Skin epidermis (tissue), 12 donors: ENCODE data around the gene SORT1.
"Not testable (repeated sequence)": the region's sequence is repeated elsewhere in the genome, so short reads cannot be mapped to it uniquely, and the experiment has no call there.

Experiments used
- H3K27ac ChIP-seq, 21 experiments: fragments of 200-600 bp; sonication (generic) in 11 of 21; one replicate each; pipeline ENCODE4 v1.5.0; 2020; ENCODE audit warnings: mild to moderate bottlenecking in 3 of 21, inconsistent platforms in 2 of 21, moderate library complexity in 2 of 21
- H3K4me3 ChIP-seq, 7 experiments: fragments of 200-600 bp; sonication (generic) in 2 of 7; one replicate each; pipeline ENCODE4 v1.5.0; 2020; ENCODE audit warnings: inconsistent platforms in 2 of 7, mild to moderate bottlenecking in 2 of 7, moderate library complexity in 1 of 7

The SORT1 gene

DNA sequence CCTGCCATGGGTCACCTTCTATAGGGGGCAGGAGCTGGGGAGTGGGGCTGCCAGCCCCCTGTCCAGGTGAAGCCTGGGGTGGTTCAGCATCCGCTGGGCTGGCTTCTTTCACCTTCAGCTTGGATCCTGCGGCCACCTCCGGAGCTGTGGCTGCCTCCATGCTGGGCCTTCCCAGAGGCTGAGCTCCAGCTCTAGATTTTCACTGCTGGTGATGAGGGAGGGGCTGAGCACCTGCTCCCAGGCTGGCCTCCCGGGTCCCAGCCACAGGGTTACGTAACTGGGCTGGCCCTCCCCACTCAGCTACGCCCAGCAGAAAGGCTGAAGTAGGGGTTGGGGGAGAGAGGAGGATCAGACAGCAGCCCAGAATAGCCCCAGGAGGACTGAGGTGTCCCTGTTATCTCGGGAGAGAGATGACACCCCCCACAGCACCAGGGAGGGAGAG is 90.9 kb downstream of the SORT1 start, which contains the start of gene MYBPHL:
Gene MYBPHL (minus strand): TSS at position 180 of the 442 bp plus-strand sequence. CDS start 20 bp downstream, at position 160.
- H3K4me3 ChIP-seq, result no peak within 1 kb of the TSS
- no peak within 1 kb of the TSS for H3K27ac ChIP-seq

DNA sequence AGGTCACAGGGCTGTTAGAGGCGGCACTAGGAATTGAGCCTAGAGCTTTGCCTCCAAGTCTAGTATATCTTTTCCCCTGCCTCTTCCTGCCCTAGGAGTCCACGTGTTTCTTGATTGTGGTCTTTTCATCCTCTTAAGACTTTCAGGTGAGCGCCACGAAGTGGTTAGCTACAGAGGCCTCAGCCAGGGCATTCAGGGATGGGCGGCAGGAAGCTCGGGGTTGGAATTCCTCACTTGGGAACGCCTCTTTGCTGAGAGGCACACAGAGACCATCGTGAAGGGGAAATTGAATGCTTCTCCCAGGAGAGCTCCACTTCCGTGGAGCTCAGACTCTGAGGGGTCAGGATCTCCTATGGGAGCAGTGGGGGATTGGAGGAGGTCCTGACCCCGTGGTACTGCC is 91.7 kb downstream of the SORT1 start:
- not testable (repeated sequence) for H3K4me3 ChIP-seq, H3K27ac ChIP-seq

DNA sequence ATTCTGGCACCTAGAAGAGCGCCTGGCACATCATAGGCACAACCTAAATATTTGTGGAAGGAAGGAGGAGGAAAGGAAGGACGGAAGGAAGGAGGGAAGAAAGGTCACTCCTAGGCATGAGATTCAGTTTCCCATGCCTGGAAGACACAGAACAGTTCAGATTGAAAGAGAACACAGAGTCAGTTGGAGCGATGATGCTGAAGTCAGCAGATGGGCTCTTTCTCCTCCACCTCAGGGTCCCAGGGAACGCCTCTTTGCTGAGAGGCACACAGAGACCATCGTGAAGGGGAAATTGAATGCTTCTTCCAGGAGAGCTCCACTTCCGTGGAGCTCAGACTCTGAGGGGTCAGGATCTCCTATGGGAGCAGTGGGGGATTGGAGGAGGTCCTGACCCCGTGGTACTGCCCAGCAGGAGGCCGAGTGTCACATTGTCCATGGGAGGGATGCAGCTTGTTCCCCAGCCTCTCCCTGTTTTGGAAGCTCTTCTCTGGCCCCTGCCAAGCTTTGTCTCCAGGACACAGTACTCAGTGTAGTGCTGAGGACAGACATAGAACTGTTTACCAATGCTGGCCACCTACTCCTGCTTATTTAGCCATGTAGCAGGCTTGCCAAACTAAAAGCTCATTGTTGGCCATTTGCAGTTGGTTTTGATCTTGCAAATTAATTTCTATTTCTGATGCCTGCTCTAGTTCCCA is 93.3 kb downstream of the SORT1 start:
- no peak overlapping the region for H3K27ac ChIP-seq

DNA sequence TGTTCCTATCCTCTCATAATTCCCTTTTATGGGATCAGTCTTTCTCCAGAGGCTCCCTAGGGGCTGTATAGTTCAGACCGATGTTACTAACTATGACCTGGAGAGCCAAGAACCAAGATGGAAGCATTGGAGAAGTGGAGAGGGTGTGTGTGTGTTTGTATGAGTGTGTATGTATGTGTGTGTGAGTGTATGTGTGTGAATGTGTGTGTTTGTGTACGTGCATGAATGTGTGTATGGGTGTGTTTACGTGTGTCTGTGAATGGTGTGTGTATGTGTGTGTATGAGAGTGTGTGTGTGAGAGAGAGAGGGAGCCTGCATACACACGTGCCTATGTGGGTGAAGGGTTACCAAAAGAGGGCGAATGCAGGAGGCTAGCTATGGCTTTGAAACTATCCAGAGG is 95.8 kb downstream of the SORT1 start:
- no peak overlapping the region for H3K27ac ChIP-seq
- H3K4me3 ChIP-seq, result no peak overlapping the region

More for the DNA sequence above, 93.3 kb downstream of the SORT1 start:
- H3K4me3 ChIP-seq, result no peak overlapping the region

DNA sequence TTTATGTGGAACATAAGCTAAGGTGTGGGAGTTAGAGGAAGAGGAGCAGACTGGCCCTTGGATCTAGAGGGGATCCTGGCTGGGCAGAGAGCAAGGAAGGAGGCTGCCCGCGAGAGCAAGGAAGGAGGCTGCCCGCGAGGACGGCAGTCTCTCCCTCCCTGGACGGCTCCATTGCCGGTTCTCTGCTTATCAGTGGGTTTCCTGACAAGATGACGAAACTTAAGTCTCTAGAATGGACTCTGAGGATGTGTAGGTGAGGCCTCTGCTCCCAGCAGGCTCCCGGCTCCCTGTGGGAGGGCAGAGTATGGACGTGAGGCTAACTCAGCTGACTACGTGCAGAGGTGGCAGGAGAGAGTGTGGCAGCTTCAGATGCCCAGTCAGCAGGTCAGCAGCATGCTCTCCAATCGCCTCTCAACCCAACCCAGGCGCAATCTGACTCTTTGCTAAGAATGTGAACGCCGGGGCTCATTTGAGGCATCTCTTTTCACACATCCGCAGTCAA is 97.0 kb downstream of the SORT1 start:
- H3K27ac ChIP-seq, result no peak overlapping the region
- H3K4me3 ChIP-seq, result no peak overlapping the region

DNA sequence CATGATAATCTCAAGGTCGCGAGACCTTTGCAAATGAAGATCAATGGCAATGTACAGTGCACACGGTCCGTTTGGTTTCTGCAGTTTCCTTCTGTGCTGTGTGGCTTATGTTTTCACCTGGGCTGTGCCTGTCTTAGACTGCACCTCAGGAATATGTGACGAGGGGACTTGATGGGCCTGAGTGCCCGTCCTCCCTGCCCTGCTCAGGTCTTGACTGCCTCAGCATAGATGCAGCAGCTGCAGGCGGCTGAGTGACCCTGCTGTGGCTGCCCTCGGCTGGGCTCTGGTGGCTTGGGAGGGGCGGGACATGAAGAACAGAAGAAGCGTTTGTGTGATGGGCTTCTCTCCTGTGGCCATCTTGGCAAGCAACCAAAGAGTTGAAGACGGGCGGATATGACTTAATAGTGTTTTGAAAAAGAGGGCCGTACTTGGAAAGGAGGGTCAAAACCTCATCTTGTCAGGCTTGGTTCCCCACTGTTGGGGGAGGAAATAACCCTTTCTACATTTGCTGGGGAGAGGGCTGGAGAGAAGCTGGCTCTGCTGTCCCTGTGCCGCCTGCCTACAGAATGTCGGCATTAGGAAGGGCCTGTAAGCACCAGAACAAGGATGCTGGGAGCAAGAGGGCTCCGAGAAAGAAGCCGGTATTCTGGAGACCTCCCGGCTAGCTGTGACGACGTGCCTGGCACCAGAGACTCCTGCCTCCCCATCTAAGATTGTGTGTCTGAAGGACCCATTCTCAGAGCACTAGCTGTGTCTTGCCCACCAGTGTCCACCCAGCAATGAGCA is 98.0 kb downstream of the SORT1 start:
- no peak overlapping the region for H3K4me3 ChIP-seq
- H3K27ac ChIP-seq, result peak overlapping the region in 4 of 21 experiments; percentile 25 to 36 (median 28)

DNA sequence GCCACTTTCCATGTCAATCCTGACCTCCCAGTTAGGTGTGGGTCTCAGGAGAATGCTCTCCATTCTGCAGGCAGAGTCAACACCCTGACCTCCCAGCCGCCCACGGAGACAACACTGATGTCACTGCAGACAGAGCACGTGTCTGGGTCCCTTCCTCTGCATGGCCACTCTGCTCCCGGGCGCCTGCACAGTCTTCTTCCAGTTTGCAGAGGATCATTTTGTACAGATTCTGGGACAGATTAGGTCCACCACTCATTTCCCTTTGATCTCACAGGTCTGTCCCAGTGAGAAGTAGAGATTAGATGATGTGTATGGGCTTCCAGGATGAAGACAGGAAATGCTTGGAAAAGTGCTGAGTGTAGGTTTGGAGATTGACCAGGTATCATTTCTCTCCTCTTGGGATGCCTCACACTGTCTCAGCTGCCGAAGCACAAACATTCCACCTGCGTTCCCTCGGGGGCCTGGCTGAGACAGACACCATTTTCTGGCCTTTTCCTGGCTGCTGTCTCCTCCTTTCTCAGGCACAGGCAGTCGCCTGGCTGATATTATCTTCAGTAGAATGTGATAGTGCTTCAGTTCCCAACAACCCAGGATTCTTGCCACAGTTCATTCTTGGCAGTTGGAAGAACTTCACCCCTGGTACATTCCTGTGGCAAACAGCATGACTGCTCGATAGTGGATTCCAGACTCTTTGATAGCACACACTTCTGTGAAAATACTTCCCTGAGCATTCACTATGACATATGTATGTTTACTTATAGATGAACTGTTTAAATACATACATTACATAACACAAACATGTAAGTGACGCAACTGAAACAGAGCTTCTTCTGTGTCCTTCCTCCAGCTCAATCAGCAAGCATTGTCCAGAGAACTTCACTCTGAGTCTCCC is 98.8 kb downstream of the SORT1 start:
- no peak overlapping the region for H3K4me3 ChIP-seq
- H3K27ac ChIP-seq, result peak overlapping the region in 5 of 21 experiments; percentile 9 to 36 (median 25)

DNA sequence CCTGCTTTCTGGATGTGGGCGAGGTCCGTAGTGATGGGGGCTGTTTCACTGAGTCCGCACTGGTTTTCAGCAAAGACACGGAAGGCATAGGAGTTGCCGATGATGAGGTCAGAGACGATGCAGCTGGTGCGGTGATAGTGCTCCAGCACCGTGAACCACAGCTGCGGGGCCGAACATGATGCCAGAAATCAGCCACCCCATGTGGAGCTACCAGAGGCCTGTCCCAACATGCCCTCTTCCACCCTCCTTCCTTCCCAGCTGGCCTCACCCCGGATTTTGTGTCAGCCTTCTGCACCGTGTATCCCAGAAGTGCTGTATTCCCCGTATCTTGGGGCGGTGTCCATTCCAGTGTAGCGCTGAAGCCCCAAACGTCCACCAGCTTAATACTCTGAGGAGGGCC is 100.9 kb downstream of the SORT1 start:
- no peak overlapping the region for H3K4me3 ChIP-seq
- H3K27ac ChIP-seq, result no peak overlapping the region

DNA sequence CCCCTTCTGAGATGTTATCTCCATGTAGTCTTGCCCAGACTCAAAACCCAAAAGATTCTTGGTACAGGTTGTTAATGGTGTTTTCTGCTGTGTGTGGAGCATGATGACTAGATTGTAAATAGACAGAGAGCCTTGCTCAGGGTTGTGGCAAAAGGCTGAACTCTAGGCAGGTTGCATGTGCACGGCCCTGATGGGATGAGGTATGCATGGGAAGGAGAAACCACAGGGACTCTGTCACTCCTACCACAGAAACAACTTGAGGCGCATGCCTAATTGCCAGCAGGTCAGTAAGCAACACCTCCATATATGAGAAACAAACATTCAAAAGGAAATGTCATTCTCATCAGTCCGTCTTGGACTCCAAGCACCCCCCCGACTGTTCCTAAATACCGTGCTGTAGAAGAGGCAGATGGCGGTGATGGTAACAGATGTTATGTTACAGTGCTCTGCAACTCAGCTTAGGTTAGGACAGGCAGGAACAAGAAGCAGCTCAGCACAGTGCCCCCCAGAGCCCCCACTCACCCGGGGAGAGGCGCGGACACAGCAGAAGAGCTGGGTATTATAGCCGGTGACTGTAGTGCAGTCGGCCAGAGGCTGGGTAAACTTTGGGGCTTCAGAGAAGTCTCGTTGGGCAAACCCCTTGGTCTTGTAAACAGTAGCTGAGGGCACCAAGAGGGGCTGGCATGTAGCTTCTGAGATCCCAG is 101.9 kb downstream of the SORT1 start:
- Histone ChIP-seq H3K4me3 (no peak overlapping the region), H3K27ac (no peak overlapping the region)

DNA sequence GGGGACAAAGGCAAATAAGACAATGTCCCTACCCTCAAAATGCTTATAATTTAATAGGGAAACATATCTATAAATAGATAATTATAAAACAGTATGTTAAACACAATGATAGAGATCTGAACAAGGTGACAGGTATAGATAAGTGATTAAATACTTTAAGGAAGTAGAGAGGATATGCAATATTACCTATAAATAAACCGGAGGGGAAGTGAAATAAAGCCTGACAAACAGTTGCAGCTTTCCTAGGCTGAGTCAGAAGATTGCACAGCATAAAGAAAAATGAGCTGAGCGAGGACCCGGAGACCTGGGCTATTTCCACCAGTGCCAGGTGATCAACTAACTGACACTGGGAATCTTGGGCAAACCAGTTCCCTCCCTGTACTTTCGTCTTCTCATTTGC is 103.2 kb downstream of the SORT1 start:
- no peak overlapping the region for H3K27ac ChIP-seq

DNA sequence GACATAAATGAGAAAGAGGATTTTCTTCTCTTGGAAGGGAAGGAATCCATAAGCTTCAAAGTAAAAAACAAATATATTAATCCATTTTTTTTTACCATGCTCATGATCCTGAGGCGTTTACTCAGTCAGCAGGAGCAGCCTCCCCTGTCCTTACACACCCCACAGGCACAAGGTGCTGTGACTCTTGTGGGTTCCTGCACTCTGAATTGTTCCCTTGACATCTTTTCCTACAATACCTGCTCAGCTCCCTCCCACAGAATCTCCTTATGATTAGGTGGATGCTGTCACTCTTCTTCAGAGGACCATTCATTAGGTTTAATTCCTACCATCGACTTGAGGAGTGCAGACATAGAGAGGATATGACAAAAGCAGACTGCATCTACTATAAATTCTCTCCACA is 104.7 kb downstream of the SORT1 start:
- H3K27ac ChIP-seq, result no peak overlapping the region
- H3K4me3 ChIP-seq, result no peak overlapping the region

More for the DNA sequence above, 103.2 kb downstream of the SORT1 start:
- no peak overlapping the region for H3K4me3 ChIP-seq

DNA sequence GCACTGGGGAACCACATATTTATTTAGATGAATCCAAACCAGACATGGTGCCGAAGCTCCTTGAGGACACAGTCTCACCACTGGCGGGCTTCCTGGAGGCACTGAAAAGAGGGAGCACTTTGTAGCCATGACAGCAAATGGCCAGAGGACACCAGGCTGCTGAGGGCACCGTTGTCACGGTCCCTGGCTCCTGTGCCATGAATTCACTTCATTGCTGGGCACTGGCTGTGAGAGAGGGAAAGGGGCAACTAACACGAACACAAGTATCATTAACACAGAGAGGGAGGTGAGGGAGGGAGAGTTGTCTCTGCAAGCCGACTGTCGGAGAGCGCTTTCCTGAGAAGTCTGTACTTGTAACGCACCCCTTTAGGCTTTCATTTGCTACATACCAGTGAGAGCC is 105.4 kb downstream of the SORT1 start:
- H3K27ac ChIP-seq, result no peak overlapping the region
- no peak overlapping the region for H3K4me3 ChIP-seq

DNA sequence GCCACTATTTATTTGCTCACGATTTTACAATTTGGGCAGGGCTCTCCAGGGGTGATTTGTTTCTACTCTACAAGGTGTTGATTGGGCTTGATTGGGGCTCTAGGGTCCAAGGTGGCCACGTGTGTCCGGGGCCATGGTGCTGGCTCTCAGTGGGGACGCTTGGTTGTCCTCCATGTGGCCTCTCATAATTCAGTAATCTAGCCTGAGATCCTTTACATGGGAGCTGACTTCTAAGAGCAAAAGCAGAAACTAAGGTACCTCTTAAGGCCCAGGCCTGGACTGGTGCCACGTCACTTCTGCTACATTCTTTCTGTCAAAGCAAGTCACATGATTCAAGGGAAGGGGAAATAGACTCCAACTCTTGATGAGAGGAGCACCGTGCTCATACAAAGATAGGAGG is 106.7 kb downstream of the SORT1 start:
- H3K4me3 ChIP-seq, result no peak overlapping the region
- H3K27ac ChIP-seq, result no peak overlapping the region

DNA sequence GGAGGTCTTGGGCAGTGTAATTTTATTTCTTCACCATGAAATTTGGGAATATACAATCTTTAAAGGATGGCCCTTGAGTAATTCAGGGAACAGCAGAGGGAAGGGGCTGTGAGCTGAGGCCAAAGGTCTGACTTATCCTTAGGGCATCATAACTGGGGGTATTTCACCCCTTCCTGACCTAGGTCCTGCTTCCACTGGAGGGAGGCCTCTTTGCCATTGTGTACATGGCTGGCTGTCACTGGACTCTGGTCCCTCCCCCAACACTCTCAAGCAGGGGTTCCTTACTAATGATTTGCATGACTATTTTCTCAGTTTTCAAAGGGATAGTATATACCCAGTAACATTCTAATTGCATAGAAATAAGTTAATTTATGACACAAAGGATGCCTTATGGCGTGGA is 107.6 kb downstream of the SORT1 start:
- H3K27ac ChIP-seq, result no peak overlapping the region

DNA sequence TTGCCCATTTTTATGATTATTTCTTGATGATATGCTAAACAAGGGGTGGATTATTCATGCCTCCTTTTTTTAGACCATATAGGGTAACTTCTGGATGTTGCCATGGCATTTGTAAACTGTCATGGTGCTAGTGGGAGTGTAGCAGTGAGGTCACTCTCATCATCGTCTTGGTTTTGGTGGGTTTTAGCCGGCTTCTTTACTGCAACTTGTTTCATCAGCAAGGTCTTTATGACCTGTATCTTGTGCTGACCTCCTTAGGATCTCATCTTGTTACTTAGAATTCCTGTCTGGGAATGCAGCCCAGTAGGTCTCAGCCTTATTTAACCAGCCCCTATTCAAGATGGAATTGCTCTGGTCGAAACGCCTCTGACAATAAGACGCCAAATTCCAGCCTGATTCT is 111.0 kb downstream of the SORT1 start:
- not testable (repeated sequence) for H3K27ac ChIP-seq, H3K4me3 ChIP-seq

More for the DNA sequence above, 107.6 kb downstream of the SORT1 start:
- no peak overlapping the region for H3K4me3 ChIP-seq

DNA sequence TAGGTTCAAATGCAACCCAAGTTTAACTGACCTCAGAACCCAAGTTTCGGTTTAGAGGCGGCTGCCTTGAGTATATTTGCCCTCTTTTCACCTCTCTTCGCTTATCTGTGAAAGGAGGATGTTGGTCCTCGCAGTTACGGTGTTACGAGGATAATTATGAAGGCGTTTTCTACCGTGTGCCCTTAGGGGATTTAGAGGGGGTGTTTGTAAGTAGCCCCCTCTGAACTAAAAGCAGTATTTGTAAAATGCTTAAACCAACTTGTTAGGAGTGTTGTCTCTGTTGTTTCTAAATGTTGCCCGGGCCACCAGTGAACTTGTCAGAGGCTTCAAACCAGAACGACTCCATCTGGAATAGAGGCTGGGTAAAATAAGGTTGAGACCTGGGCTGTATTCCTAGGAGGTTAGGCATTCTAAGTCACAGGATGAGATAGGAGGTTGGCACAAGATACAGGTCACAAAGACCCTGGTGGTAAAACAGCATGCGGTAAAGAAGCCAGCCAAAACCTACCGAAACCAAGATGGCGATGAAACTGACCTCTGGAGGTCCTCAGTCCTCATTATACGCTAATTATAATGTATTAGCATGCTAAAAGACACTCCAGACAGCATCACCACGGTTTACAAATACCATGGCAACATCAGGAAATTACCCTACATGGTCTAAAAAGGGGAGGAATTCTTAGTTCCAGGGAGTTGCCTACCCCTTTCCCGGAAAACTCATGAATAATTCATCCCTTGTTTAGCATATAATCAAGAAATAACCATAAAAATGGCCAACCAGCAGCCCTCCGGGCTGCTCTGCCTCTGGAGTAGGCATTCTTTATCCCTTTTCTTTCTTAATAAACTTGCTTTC is 113.7 kb downstream of the SORT1 start:
- peak overlapping the region; percentile 51 to 80 (median 65) for H3K4me3 ChIP-seq
- H3K27ac ChIP-seq, result peak overlapping the region in 19 of 21 experiments; percentile 70 to 93 (median 81)

DNA sequence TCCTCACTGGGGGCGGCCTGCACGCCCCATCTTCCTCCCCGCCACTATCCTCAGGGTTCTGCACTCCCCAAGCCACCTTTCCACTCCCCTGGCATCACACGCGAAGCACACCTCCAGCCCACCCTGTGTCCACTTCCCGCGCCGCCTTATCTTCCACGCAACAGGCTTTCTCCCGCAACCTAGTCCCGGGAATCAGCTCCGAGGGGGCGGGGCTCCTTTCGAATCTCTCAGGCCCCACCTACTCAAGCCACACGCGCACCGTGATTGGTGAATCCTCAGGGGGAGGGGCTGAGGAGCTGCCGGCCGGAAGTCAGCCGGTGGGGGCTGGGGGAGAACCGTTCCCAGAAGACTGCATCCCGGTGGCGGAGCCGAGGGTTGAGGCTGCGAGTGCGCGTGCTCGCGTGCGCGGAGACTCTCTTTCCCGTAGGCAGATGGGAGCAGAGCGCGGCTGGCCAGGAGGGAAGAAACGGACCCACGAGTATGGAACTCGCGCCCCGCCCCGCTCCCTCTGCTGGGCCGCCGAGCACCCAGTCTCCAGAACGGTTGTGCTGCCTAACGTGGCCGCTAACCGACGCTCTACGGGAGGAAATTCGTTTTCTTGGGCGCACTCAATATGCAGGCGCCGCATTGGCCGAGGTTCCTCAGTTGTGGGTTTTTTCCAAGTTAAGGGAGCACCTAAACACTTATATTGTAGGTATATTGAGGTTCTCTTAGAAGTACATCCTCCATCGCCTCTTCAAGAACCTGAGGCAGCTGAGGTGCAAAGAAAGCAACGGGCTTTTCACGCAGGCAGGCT is 114.6 kb downstream of the SORT1 start, which contains the start of gene PSRC1:
Gene PSRC1 (minus strand): TSS at position 194 of the 796 bp plus-strand sequence.
- peak within 1 kb of the TSS in 20 of 21 experiments; percentile 70 to 93 (median 81) for H3K27ac ChIP-seq

More for the DNA sequence above, 114.6 kb downstream of the SORT1 start, which contains the start of gene PSRC1:
- H3K4me3 ChIP-seq, result peak within 1 kb of the TSS; percentile 51 to 80 (median 65)
